Activated CD4-positive, alpha-beta T cell treated with anti-CD3 and anti-CD28 coated beads, Interleukin-2, amount 10 ng/mL, durations not matched to agents 7 days and 5 days (primary cell): ENCODE data around the gene SETBP1. TPM values are rescaled to one million over a fixed set of nuclear protein-coding genes. Genes with fewer than 3 reads are reported as not detected.

ENCODE experiments used
- CTCF ChIA-PET: fragments of 350-600 bp; sonication (Branson Sonifier 250); formaldehyde crosslinking; loops from one replicate; lab custom pipeline; 2021; ENCODE audit warnings: antibody characterized with exemption; lab: Charles Lee
- POLR2A ChIA-PET: fragments of 350-600 bp; sonication (Branson Sonifier 250); formaldehyde crosslinking; loops from one replicate; lab custom pipeline; 2021; ENCODE audit warnings: antibody characterized with exemption; lab: Charles Lee
- DNase-seq: peaks from one replicate; pipeline ENCODE4 v3.0.0-alpha.2; 2020
- H3K27ac Mint-ChIP-seq: one replicate; pipeline ENCODE4 v1.8.0; 2021; ENCODE audit warnings: mild to moderate bottlenecking, moderate library complexity, mixed read lengths
- H3K27me3 Mint-ChIP-seq: one replicate; pipeline ENCODE4 v1.8.0; 2021; ENCODE audit warnings: mixed read lengths
- H3K36me3 Mint-ChIP-seq: one replicate; pipeline ENCODE4 v1.8.0; 2021; ENCODE audit warnings: low read depth, mixed read lengths
- H3K4me1 Mint-ChIP-seq: one replicate; pipeline ENCODE4 v1.8.0; 2021; ENCODE audit warnings: mixed read lengths
- H3K4me3 Mint-ChIP-seq: one replicate; pipeline ENCODE4 v1.8.0; 2021; ENCODE audit warnings: mild to moderate bottlenecking, moderate library complexity, mixed read lengths
- H3K9me3 Mint-ChIP-seq: one replicate; pipeline ENCODE4 v1.8.0; 2021; ENCODE audit warnings: mixed read lengths
- total RNA-seq, 2 experiments: library from RNA; stranded (reverse); gene quantifications; one replicate each; pipeline ENCODE4 v1.2.3, GENCODE V29; 2021

The SETBP1 gene
- total RNA-seq, 2 experiments from 2014 or later = 3.7 to 4.4 TPM

DNA sequence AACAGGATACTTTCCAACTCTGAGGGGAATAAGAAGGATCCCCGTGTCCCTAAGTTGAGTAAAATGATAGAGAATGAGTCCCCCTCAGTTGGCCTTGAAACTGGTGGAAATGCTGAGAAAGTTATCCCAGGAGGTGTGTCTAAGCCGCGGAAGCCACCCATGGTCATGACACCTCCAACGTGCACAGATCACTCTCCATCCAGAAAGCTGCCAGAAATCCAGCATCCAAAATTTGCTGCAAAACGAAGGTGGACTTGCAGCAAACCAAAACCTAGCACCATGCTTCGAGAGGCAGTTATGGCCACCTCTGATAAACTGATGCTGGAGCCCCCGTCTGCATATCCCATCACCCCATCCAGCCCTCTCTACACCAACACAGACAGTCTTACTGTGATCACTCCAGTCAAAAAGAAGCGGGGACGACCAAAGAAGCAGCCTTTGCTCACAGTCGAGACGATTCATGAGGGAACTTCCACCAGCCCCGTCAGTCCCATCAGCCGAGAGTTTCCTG is 270.1 kb downstream of the SETBP1 start:
- POLR2A ChIA-PET = no interaction called here
- Mint-ChIP-seq H3K27me3 (no peaks in the 10 kb centered on the region), H3K27ac (no peak overlapping the region)

GRCh38 chr18:44951748-44952147 is 271.1 kb downstream of the SETBP1 start:
- Mint-ChIP-seq H3K36me3 (no peaks in the 10 kb centered on the region), H3K9me3 (no peaks in the 10 kb centered on the region), H3K27me3 (no peaks in the 10 kb centered on the region), H3K27ac (no peak overlapping the region), H3K4me3 (no peak overlapping the region), H3K4me1 (no peaks in the 10 kb centered on the region)
- ChIA-PET CTCF (interaction anchor here (0.8 kb wide), 1 partner anchor 10 kb away, joined by 4 read pairs; no protein-coding TSS in a partner anchor), POLR2A (no interaction called here)
- DNase-seq = no peak

More for the DNA sequence above, 270.1 kb downstream of the SETBP1 start:
- H3K9me3 Mint-ChIP-seq = no peaks in the 10 kb centered on the region
- H3K4me3 Mint-ChIP-seq = no peak overlapping the region
- H3K36me3 Mint-ChIP-seq = no peaks in the 10 kb centered on the region
- DNase-seq = no peak
- CTCF ChIA-PET = no interaction called here
- H3K4me1 Mint-ChIP-seq = no peaks in the 10 kb centered on the region

GRCh38 chr18:44954257-44954656 is 273.6 kb downstream of the SETBP1 start:
- POLR2A ChIA-PET = no interaction called here
- DNase-seq = no peak
- no peak overlapping the region for H3K4me3 Mint-ChIP-seq
- no peaks in the 10 kb centered on the region for H3K27me3 Mint-ChIP-seq
- no peaks in the 10 kb centered on the region for H3K9me3 Mint-ChIP-seq
- H3K27ac Mint-ChIP-seq = no peak overlapping the region
- no peaks in the 10 kb centered on the region for H3K36me3 Mint-ChIP-seq
- CTCF ChIA-PET = no interaction called here
- H3K4me1 Mint-ChIP-seq = no peaks in the 10 kb centered on the region

DNA sequence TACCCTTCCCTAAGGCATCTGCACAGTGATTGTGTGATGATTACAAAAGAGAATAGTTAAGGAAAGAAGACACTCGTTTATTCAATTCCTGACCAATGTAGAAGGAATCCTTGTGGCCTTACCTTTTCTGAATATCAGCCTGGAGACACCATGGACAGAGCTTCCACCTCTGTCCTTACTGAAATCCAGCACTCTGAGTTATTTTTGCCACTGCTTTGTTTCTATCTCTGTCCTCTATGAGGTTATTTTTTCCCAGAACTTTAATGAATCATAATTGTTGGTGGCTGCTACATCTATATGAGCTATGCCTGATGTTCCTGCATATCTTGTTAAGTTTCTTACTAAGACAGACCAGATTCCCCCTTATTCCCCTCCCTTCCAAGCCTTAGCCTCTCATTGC is 275.1 kb downstream of the SETBP1 start:
- ChIA-PET POLR2A (interaction anchor here (0.6 kb wide), 1 partner anchor 37 kb away, joined by 3 read pairs; no protein-coding TSS in a partner anchor), CTCF (no interaction called here)
- Mint-ChIP-seq H3K27me3 (no peaks in the 10 kb centered on the region), H3K27ac (no peak overlapping the region), H3K9me3 (no peaks in the 10 kb centered on the region), H3K4me1 (no peaks in the 10 kb centered on the region), H3K4me3 (no peak overlapping the region), H3K36me3 (no peaks in the 10 kb centered on the region)
- DNase-seq = no peak

DNA sequence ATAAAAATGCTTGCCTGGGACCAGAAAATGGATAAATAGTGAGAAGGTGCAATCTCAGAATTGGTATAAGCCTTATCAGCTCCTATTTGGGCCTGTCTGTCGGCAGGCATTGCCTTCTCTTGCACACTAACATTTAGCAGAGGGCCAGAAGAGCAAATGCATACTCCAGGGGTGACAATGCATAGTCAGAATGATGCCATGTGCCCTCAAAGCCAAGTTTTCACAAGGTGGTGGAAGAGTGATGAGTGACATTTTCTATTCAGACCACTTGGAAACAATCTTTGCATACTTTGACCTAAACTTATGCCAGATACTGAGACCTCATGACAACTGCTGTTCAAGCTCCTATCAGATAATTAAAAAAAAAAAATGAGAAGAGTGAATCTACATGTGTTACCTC is 276.3 kb downstream of the SETBP1 start:
- Mint-ChIP-seq H3K27me3 (no peaks in the 10 kb centered on the region), H3K4me1 (no peaks in the 10 kb centered on the region), H3K27ac (no peak overlapping the region), H3K4me3 (no peak overlapping the region), H3K9me3 (no peaks in the 10 kb centered on the region), H3K36me3 (no peaks in the 10 kb centered on the region)
- POLR2A ChIA-PET = no interaction called here
- CTCF ChIA-PET = no interaction called here
- no peak for DNase-seq

GRCh38 chr18:44957461-44957860 is 276.8 kb downstream of the SETBP1 start:
- no peaks in the 10 kb centered on the region for H3K9me3 Mint-ChIP-seq
- no peaks in the 10 kb centered on the region for H3K36me3 Mint-ChIP-seq
- ChIA-PET POLR2A (no interaction called here), CTCF (no interaction called here)
- DNase-seq = no peak
- H3K27me3 Mint-ChIP-seq = no peaks in the 10 kb centered on the region
- no peak overlapping the region for H3K4me3 Mint-ChIP-seq
- H3K4me1 Mint-ChIP-seq = no peaks in the 10 kb centered on the region
- H3K27ac Mint-ChIP-seq = no peak overlapping the region

DNA sequence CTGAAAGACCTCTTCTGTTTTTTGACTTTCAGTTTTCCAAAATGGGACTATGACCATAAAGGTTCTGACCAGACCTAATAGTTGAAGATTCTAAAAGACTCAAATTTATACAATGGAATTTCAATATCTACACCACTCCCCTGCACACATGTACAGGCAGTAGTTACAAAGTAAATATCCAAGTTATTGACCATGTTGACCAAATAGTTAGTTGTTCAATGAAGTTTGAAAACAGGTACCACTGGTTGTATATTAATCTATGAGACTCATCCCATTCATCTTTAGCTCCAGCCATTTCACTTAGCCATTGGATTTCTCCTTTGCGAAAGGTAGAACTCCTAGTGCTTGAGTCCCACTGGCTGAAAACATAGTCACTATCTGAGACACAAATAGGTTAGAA is 277.4 kb downstream of the SETBP1 start:
- Mint-ChIP-seq H3K36me3 (no peaks in the 10 kb centered on the region), H3K9me3 (no peaks in the 10 kb centered on the region), H3K27me3 (no peaks in the 10 kb centered on the region), H3K4me1 (no peaks in the 10 kb centered on the region), H3K27ac (no peak overlapping the region), H3K4me3 (no peak overlapping the region)
- CTCF ChIA-PET = no interaction called here
- POLR2A ChIA-PET = no interaction called here
- no peak for DNase-seq

DNA sequence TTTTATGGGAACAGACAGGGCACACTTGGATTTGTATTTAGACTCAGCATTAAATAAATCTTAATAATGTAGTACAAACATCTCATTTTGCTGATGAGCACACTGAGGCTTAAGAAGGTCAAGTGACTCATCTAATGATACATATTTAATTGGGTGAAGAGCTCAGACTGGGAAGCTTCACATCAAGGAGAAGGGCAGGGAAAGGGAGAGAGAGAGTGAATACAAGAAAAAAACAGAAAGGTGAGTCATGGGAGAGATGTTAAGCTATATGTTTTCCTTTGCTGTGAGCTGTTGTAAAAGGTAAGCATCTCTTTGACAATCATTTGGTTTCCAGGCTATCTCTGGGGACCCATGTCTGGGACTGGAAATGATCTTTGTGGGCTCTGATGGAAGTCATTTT is 277.8 kb downstream of the SETBP1 start:
- Mint-ChIP-seq H3K4me1 (no peaks in the 10 kb centered on the region), H3K9me3 (no peaks in the 10 kb centered on the region), H3K27ac (no peak overlapping the region), H3K27me3 (no peaks in the 10 kb centered on the region), H3K4me3 (no peak overlapping the region), H3K36me3 (no peaks in the 10 kb centered on the region)
- CTCF ChIA-PET = no interaction called here
- DNase-seq = no peak
- POLR2A ChIA-PET = no interaction called here

GRCh38 chr18:44959013-44959412 is 278.3 kb downstream of the SETBP1 start:
- CTCF ChIA-PET = no interaction called here

GRCh38 chr18:44960580-44960979 is 279.9 kb downstream of the SETBP1 start:
- Mint-ChIP-seq H3K36me3 (no peaks in the 10 kb centered on the region), H3K4me3 (no peak overlapping the region), H3K27me3 (peaks cover 2% of the 10 kb centered on the region), H3K4me1 (no peaks in the 10 kb centered on the region), H3K27ac (no peak overlapping the region), H3K9me3 (no peaks in the 10 kb centered on the region)
- no peak for DNase-seq
- ChIA-PET CTCF (no interaction called here), POLR2A (no interaction called here)

More at GRCh38 chr18:44959013-44959412, 278.3 kb downstream of the SETBP1 start:
- Mint-ChIP-seq H3K27ac (no peak overlapping the region), H3K4me3 (no peak overlapping the region), H3K27me3 (no peaks in the 10 kb centered on the region), H3K36me3 (no peaks in the 10 kb centered on the region), H3K9me3 (no peaks in the 10 kb centered on the region), H3K4me1 (no peaks in the 10 kb centered on the region)
- POLR2A ChIA-PET = no interaction called here
- no peak for DNase-seq

- Mint-ChIP-seq H3K27ac (no peak overlapping the region), H3K36me3 (no peaks in the 10 kb centered on the region), H3K9me3 (no peaks in the 10 kb centered on the region), H3K4me1 (no peaks in the 10 kb centered on the region), H3K27me3 (peaks cover 2% of the 10 kb centered on the region), H3K4me3 (no peak overlapping the region)
- DNase-seq = no peak
- ChIA-PET CTCF (no interaction called here), POLR2A (no interaction called here)
These were observed 280.8 kb downstream of the SETBP1 start for GRCh38 chr18:44961288-44961995.

DNA sequence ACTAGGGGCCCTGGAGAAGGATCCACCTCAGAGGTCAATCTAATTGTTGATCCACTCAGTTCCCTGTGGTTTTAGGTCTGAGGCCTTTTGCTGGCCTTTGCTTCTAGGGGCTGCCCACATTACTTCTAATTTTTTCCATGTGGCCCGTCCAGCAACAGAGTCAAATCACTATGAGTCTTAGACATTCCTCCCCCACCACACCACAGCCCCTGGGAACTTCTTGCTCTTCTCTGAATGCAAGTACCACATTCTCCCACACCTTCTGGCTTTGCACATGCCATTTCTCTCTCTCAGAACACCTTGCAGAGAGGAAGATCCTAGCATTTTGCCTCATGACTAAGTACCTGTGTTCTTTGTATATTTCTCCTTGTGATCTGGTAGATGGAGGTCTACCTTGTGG is 286.9 kb downstream of the SETBP1 start:
- Mint-ChIP-seq H3K27me3 (peaks cover 4% of the 10 kb centered on the region), H3K27ac (no peak overlapping the region), H3K4me1 (no peaks in the 10 kb centered on the region), H3K9me3 (no peaks in the 10 kb centered on the region), H3K4me3 (no peak overlapping the region), H3K36me3 (no peaks in the 10 kb centered on the region)
- ChIA-PET POLR2A (no interaction called here), CTCF (interaction anchor here (1.3 kb wide), 1 partner anchor 21 kb away, joined by 3 read pairs; no protein-coding TSS in a partner anchor)
- DNase-seq = no peak

- no peaks in the 10 kb centered on the region for H3K9me3 Mint-ChIP-seq
- no peak overlapping the region for H3K27ac Mint-ChIP-seq
- H3K27me3 Mint-ChIP-seq = peaks cover 4% of the 10 kb centered on the region
- no peaks in the 10 kb centered on the region for H3K4me1 Mint-ChIP-seq
- no peak for DNase-seq
- H3K36me3 Mint-ChIP-seq = no peaks in the 10 kb centered on the region
- ChIA-PET CTCF (no interaction called here), POLR2A (no interaction called here)
- H3K4me3 Mint-ChIP-seq = no peak overlapping the region
These were observed 287.6 kb downstream of the SETBP1 start for GRCh38 chr18:44968336-44968735.
